Thoracic aorta (tissue), 2 donors: ENCODE results near the gene FOXP1. TPM values are rescaled to one million over a fixed set of nuclear protein-coding genes. Genes with fewer than 3 reads are reported as not detected.

Source experiments
- ATAC-seq: fragments of 150-250 bp; one replicate; pipeline ENCODE4 v1.8.0; 2017; ENCODE audit warnings: low read depth; ENCODE audit not compliant: insufficient number of reproducible peaks, low FRiP score
- DNase-seq: peaks from one replicate; pipeline ENCODE4 v3.0.0-alpha.2; 2020; ENCODE audit warnings: low spot score
- H3K27ac ChIP-seq, 2 donors: fragments of 200-600 bp; sonication (generic); 1 replicate in 1 of 2; 2 replicates in 1 of 2; pipeline ENCODE4 v1.5.1; 2016; ENCODE audit warnings: mild to moderate bottlenecking in 2 of 2, moderate library complexity in 2 of 2
- H3K27me3 ChIP-seq: fragments of 200-600 bp; sonication (generic); replicated peaks from 2 replicates; pipeline ENCODE4 v1.6.0; 2016; ENCODE audit warnings: mild to moderate bottlenecking; ENCODE audit not compliant: insufficient read depth
- H3K36me3 ChIP-seq: fragments of 200-600 bp; sonication (generic); one replicate; pipeline ENCODE4 v1.5.1; 2016
- H3K4me1 ChIP-seq, 2 donors: fragments of 200-600 bp; sonication (generic); 1 replicate in 1 of 2; 2 replicates in 1 of 2; pipeline versions ENCODE4 v1.5.1 to v1.6.0; 2016; ENCODE audit warnings: low read depth in 2 of 2, mild to moderate bottlenecking in 1 of 2; ENCODE audit not compliant: control insufficient read depth in 1 of 2
- H3K4me3 ChIP-seq: fragments of 200-600 bp; sonication (generic); 2 replicates; pipeline ENCODE4 v1.5.1; 2016; ENCODE audit warnings: mild to moderate bottlenecking
- H3K9me3 ChIP-seq: fragments of 200-600 bp; sonication (generic); 2 replicates; pipeline ENCODE4 v1.5.1; 2016
- CTCF ChIP-seq: fragments of 200-600 bp; sonication (generic); IDR thresholded peaks from one replicate; pipeline ENCODE4 v1.5.1; 2019; ENCODE audit warnings: antibody characterized with exemption
- total RNA-seq, 2 donors: library from RNA; depleted of rRNA; stranded (reverse); fragments of >200 nt; gene quantifications; one replicate each; pipeline versions ENCODE4 v1.1.0 to v1.2.3, GENCODE V29; 2016

The FOXP1 gene
- total RNA-seq, 2 donors from 2014 or later, result 176 to 255 TPM

GRCh38 chr3:71089271-71089847 lies 494.2 kb downstream of the FOXP1 start:
- no peaks in the 10 kb centered on the region for H3K27me3 ChIP-seq
- ATAC-seq (no peak), DNase-seq (no peak)
- no peak overlapping the region for H3K4me3 ChIP-seq
- TF ChIP-seq CTCF, result no peak
- H3K9me3 ChIP-seq, result no peaks in the 10 kb centered on the region
- H3K4me1 ChIP-seq, result peaks cover 14 to 52% of the 10 kb centered on the region in 2 donors
- H3K27ac ChIP-seq, result no peak overlapping the region
- H3K36me3 ChIP-seq, result no peaks in the 10 kb centered on the region

- no peaks in the 10 kb centered on the region for H3K27me3 ChIP-seq
- ATAC-seq, result no peak
- H3K4me3 ChIP-seq, result no peak overlapping the region
- H3K36me3 ChIP-seq, result no peaks in the 10 kb centered on the region
- no peak for TF ChIP-seq CTCF
- H3K9me3 ChIP-seq, result no peaks in the 10 kb centered on the region
- no peak overlapping the region for H3K27ac ChIP-seq
- peaks cover 14 to 55% of the 10 kb centered on the region in 2 donors for H3K4me1 ChIP-seq
- DNase-seq, result no peak
These were observed 494.8 kb downstream of the FOXP1 start for GRCh38 chr3:71088742-71089141.

- no peak for TF ChIP-seq CTCF
- no peaks in the 10 kb centered on the region for H3K27me3 ChIP-seq
- ATAC-seq, result no peak
- H3K4me3 ChIP-seq, result no peak overlapping the region
- H3K27ac ChIP-seq, result no peak overlapping the region
- H3K9me3 ChIP-seq, result no peaks in the 10 kb centered on the region
- peaks cover 14 to 55% of the 10 kb centered on the region in 2 donors for H3K4me1 ChIP-seq
- no peaks in the 10 kb centered on the region for H3K36me3 ChIP-seq
- DNase-seq, result no peak
These were observed 495.4 kb downstream of the FOXP1 start for GRCh38 chr3:71088019-71088708.

GRCh38 chr3:71087143-71088018 lies 496.1 kb downstream of the FOXP1 start:
- H3K36me3 ChIP-seq, result no peaks in the 10 kb centered on the region
- TF ChIP-seq CTCF, result no peak
- ATAC-seq (no peak), DNase-seq (no peak)
- H3K27me3 ChIP-seq, result no peaks in the 10 kb centered on the region
- H3K4me3 ChIP-seq, result no peak overlapping the region
- H3K4me1 ChIP-seq, result peaks cover 12 to 55% of the 10 kb centered on the region in 2 donors
- no peaks in the 10 kb centered on the region for H3K9me3 ChIP-seq
- no peak overlapping the region for H3K27ac ChIP-seq

GRCh38 chr3:71086777-71087142 lies 496.8 kb downstream of the FOXP1 start:
- H3K9me3 ChIP-seq, result no peaks in the 10 kb centered on the region
- no peaks in the 10 kb centered on the region for H3K36me3 ChIP-seq
- H3K4me3 ChIP-seq, result no peak overlapping the region
- DNase-seq (no peak), ATAC-seq (no peak)
- peaks cover 10 to 59% of the 10 kb centered on the region in 2 donors for H3K4me1 ChIP-seq
- H3K27ac ChIP-seq, result no peak overlapping the region
- TF ChIP-seq CTCF, result no peak
- H3K27me3 ChIP-seq, result no peaks in the 10 kb centered on the region
